HFFc6 (cell line): ENCODE results near the gene SLC30A9. TPM values are rescaled to one million over a fixed set of nuclear protein-coding genes. Genes with fewer than 3 reads are reported as not detected.
A peak's percentile ranks its signal among the peaks of the same experiment; 100 is the strongest.

ENCODE experiments used
- DNase-seq: peaks from one replicate; pipeline ENCODE4 v3.0.0-alpha.2; 2018
- H3K27ac Mint-ChIP-seq: 2 replicates; pipeline ENCODE4 v1.8.0; 2020; ENCODE audit warnings: mild to moderate bottlenecking, mixed read lengths
- H3K27me3 Mint-ChIP-seq: 2 replicates; pipeline ENCODE4 v1.8.0; 2021; ENCODE audit warnings: mild to moderate bottlenecking, moderate library complexity, mixed read lengths; ENCODE audit not compliant: insufficient read depth
- H3K36me3 Mint-ChIP-seq: 2 replicates; pipeline ENCODE4 v1.8.0; 2021; ENCODE audit warnings: low read depth, mixed read lengths
- H3K4me1 Mint-ChIP-seq: 2 replicates; pipeline ENCODE4 v1.8.0; 2020; ENCODE audit warnings: low read depth, mixed read lengths
- H3K4me3 Mint-ChIP-seq: 2 replicates; pipeline ENCODE4 v1.8.0; 2020; ENCODE audit warnings: mild to moderate bottlenecking, moderate library complexity, mixed read lengths
- H3K9me3 Mint-ChIP-seq: 2 replicates; pipeline ENCODE4 v1.8.0; 2020; ENCODE audit warnings: mild to moderate bottlenecking, mixed read lengths
- CTCF ChIP-seq: fragments of 200-600 bp; sonication (generic); IDR thresholded peaks from 2 replicates; pipeline ENCODE4 v1.5.0; 2021; ENCODE audit warnings: antibody characterized with exemption, mild to moderate bottlenecking
- total RNA-seq, 6 experiments: library from RNA; stranded (reverse); fragmentation: NEBNext Ultra II Directional; extraction: Animal tissue kit (Norgen Biotek cat#: 25700); gene quantifications; 2 replicates in 1 of 6; 3 replicates in 5 of 6; pipeline ENCODE4 v1.2.3, GENCODE V29; 2021

SLC30A9 gene
- total RNA-seq, 6 experiments from 2014 or later: 69.9 to 73.3 (median 70.3) TPM

GRCh38 chr4:42132099-42132498 lies 141.8 kb downstream of the SLC30A9 start:
- Mint-ChIP-seq H3K4me3 (no peak overlapping the region), H3K4me1 (no peaks in the 10 kb centered on the region), H3K27ac (no peak overlapping the region), H3K27me3 (peaks cover 6% of the 10 kb centered on the region; the same call in 1 of the 2 replicates), H3K36me3 (no peaks in the 10 kb centered on the region), H3K9me3 (no peaks in the 10 kb centered on the region)
- 0 out of 2 replicates have a peak, but pooled peaks have one; percentile 6 for TF ChIP-seq CTCF
- no peak for DNase-seq

- peaks cover 6% of the 10 kb centered on the region; the same call in 1 of the 2 replicates for H3K27me3 Mint-ChIP-seq
- DNase-seq: no peak
- H3K9me3 Mint-ChIP-seq: no peaks in the 10 kb centered on the region
- no peak for TF ChIP-seq CTCF
- H3K4me1 Mint-ChIP-seq: no peaks in the 10 kb centered on the region
- H3K36me3 Mint-ChIP-seq: no peaks in the 10 kb centered on the region
- H3K27ac Mint-ChIP-seq: no peak overlapping the region
- no peak overlapping the region for H3K4me3 Mint-ChIP-seq
These were observed 142.7 kb downstream of the SLC30A9 start for GRCh38 chr4:42133006-42133405.

- H3K9me3 Mint-ChIP-seq: no peaks in the 10 kb centered on the region
- H3K4me3 Mint-ChIP-seq: no peak overlapping the region
- H3K4me1 Mint-ChIP-seq: no peaks in the 10 kb centered on the region
- H3K27ac Mint-ChIP-seq: no peak overlapping the region
- DNase-seq: no peak
- H3K36me3 Mint-ChIP-seq: no peaks in the 10 kb centered on the region
- TF ChIP-seq CTCF: no peak
- peaks cover 7% of the 10 kb centered on the region; the same call in 1 of the 2 replicates for H3K27me3 Mint-ChIP-seq
These were observed 146.0 kb downstream of the SLC30A9 start for GRCh38 chr4:42136371-42136770.

Other genes starting within 250 kb of the SLC30A9 start
- gene PHOX2B, start 241.8 kb upstream of the SLC30A9 start, total RNA-seq: not detected
- gene TMEM33, start 55.1 kb upstream of the SLC30A9 start, total RNA-seq: 10 to 100 TPM; 48.7 to 74.4 (median 62.9) TPM
- under 1 TPM in 3 of 6 experiments, not detected in 3; 0.02 to 0.06 (median 0.05) TPM for gene DCAF4L1, start 8.8 kb upstream of the SLC30A9 start, total RNA-seq
- gene BEND4, start 162.1 kb downstream of the SLC30A9 start, total RNA-seq: not detected